Upper lobe of right lung (tissue), 1 donor: Measurements from ENCODE around the gene DCD. TPM values are rescaled to one million over a fixed set of nuclear protein-coding genes. Genes with fewer than 3 reads are reported as not detected.
"Not testable (repeated sequence)": the region's sequence is repeated elsewhere in the genome, so short reads cannot be mapped to it uniquely, and the experiment has no call there.

ENCODE experiments used
- ATAC-seq: fragments of 200-7000 bp; cut with Tn5 transposase; one replicate; pipeline ENCODE4 v1.9.1; 2020; ENCODE audit warnings: mild to moderate bottlenecking, moderate library complexity
- DNase-seq: peaks from one replicate; pipeline ENCODE4 v3.0.0-alpha.2; 2020
- H3K27ac ChIP-seq: fragments of 200-600 bp; one replicate; pipeline ENCODE4 v1.8.0; 2022
- H3K27me3 ChIP-seq: fragments of 200-600 bp; one replicate; pipeline ENCODE4 v1.8.0; 2022; ENCODE audit warnings: mild to moderate bottlenecking
- H3K36me3 ChIP-seq: fragments of 200-600 bp; one replicate; pipeline ENCODE4 v1.8.0; 2022
- H3K4me1 ChIP-seq: fragments of 200-600 bp; one replicate; pipeline ENCODE4 v1.8.0; 2022
- H3K4me3 ChIP-seq: fragments of 200-600 bp; one replicate; pipeline ENCODE4 v1.8.0; 2022; ENCODE audit warnings: mild to moderate bottlenecking
- H3K9me3 ChIP-seq: fragments of 200-600 bp; one replicate; pipeline ENCODE4 v1.8.0; 2022
- CTCF ChIP-seq: fragments of 200-600 bp; IDR thresholded peaks from one replicate; pipeline ENCODE4 v1.8.0; 2022; ENCODE audit warnings: antibody characterized with exemption
- intact Hi-C: fragments of 100-400 bp; cut with DNase I; formaldehyde crosslinking; loops from one replicate; pipeline ENCODE4 v1.11.0; 2022
- total RNA-seq: library from RNA; stranded (reverse); fragmentation: NEBNext Ultra II Directional; extraction: Animal tissue kit (Norgen Biotek cat#: 25700); gene quantifications from one replicate; pipeline ENCODE4 v1.2.1, GENCODE V29; 2021
- donor health status: DM: no; HTN: yes; CAD: no; lungs with severe emphysema.

The DCD gene
- total RNA-seq, 1 donor from 2014 or later, result not detected

DNA sequence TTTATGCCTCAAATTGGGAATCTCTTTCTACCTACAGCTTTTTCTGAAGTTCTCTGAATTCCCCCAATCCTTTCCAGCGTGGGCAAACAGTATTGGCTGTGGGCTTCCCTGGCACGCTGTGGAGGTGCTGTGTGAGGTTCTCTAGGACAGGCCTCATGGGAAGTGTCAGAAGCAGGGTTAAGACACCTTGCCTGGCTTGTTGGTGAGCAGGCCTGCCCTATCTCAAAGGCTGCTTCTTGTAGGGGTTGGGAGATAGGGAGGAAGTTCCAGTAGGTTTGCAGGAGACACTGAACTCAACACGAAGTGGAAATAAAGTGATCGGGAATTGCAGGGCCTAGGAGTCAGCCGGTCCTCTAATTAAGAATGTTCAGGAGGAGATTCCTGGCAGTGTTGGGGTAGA lies 30.0 kb upstream of the DCD start:
- Histone ChIP-seq H3K27me3 (peaks cover 9% of the 10 kb centered on the region), H3K4me1 (no peaks in the 10 kb centered on the region), H3K27ac (no peak overlapping the region), H3K9me3 (no peaks in the 10 kb centered on the region), H3K4me3 (no peak overlapping the region), H3K36me3 (no peaks in the 10 kb centered on the region)
- no peak for ATAC-seq
- no peak for TF ChIP-seq CTCF
- intact Hi-C loops, result no loop called here
- DNase-seq, result no peak

DNA sequence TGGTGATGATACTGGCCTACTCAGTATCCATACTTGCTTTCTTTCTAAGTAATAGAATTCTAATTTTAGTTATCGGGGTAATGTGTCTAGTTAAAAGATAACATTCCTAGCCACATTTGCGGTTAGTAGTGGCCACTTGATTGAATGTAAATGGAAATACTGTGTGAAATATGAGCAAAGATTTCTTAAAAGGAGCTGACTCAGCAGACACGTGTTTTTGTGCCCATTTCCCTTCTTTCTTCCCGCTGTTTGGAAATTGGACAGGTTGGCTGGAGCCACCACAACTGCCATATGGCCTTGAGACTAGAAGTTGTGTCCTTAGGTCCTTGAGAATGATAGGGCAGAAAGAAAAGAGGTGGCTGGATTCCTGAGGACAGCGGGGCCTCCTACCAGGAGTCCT lies 19.8 kb upstream of the DCD start:
- no peaks in the 10 kb centered on the region for H3K4me1 ChIP-seq
- H3K27ac ChIP-seq, result no peak overlapping the region
- DNase-seq (no peak), ATAC-seq (no peak)
- no peaks in the 10 kb centered on the region for H3K27me3 ChIP-seq
- H3K36me3 ChIP-seq, result no peaks in the 10 kb centered on the region
- TF ChIP-seq CTCF, result no peak
- no peaks in the 10 kb centered on the region for H3K9me3 ChIP-seq
- intact Hi-C loops, result no loop called here
- H3K4me3 ChIP-seq, result no peak overlapping the region

DNA sequence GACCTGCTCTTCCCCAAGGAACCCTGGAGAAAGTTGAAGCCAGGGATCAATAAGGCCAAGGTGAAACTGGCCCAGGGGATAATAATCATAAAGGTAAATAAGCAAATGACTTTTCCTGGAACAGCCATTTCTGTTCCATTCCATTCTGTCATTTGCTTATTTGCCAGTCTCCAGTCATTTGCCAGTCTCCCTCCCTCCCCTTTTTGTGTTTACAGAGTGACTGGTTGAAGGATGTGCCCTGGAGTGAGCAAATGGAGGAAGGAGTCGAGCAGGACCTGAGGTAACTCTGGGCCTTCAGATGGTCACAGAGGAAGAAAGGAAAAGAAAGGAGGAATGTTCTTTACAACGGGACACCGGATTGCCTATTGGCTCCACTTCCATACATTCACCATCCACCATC lies 17.8 kb upstream of the DCD start:
- H3K27ac ChIP-seq, result no peak overlapping the region
- intact Hi-C loops, result no loop called here
- no peak for ATAC-seq

DNA sequence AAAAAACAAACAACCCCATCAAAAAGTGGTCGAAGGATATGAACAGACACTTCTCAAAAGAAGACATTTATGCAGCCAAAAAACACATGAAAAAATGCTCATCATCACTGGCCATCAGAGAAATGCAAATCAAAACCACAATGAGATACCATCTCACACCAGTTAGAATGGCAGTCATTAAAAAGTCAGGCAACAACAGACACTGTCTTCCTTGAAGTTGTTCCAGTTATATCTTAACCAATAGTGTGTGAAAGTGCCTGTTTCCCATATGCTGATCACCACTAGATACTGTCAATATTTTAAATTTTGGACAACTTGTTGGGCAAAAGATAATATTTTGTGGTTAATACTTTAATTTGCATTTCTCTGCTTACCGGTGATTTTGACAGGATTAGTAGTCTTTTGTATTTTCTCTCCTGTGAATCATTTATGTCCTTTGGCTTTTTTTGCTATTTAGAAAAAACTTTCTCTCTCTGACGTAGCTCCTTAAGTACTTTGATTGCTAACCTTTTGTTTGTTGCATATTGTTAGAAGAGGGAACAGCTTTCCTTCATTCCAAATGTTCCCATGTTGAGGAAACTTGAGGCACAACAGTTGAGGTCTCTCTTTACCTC lies 17.0 kb upstream of the DCD start:
- H3K27me3 ChIP-seq, intact Hi-C loops, H3K27ac ChIP-seq, H3K4me3 ChIP-seq, ATAC-seq, H3K36me3 ChIP-seq, H3K4me1 ChIP-seq, H3K9me3 ChIP-seq, DNase-seq: not testable (repeated sequence)

More for the DNA sequence above, 17.8 kb upstream of the DCD start:
- H3K27me3 ChIP-seq, result no peaks in the 10 kb centered on the region
- no peak for DNase-seq
- no peaks in the 10 kb centered on the region for H3K9me3 ChIP-seq
- no peak for TF ChIP-seq CTCF
- H3K36me3 ChIP-seq, result no peaks in the 10 kb centered on the region
- no peak overlapping the region for H3K4me3 ChIP-seq
- H3K4me1 ChIP-seq, result no peaks in the 10 kb centered on the region

- no peak for TF ChIP-seq CTCF
- ATAC-seq (no peak), DNase-seq (no peak)
Measured at GRCh38 chr12:54663603-54664002, 15.4 kb upstream of the DCD start.

DNA sequence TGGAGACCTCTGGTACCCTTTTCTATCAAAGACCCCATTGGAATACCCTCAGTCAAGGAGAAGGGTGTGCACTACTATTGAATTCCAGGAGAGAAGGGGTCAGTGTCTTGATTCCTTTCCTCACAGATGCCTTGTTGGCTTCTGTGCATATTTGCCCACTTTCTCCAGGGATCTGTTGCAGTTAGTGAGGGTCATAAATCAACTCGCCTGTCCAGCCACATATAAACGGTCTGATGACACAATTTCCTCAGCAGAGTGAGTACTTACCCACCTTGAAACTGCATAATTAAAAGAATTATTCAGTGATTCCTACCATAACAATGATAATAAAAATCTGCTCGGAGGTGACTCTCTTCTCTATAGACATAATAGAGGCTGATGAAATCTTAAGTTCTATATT lies 13.9 kb upstream of the DCD start:
- Histone ChIP-seq H3K27me3 (peaks cover 5% of the 10 kb centered on the region), H3K4me1 (no peaks in the 10 kb centered on the region), H3K27ac (no peak overlapping the region), H3K9me3 (no peaks in the 10 kb centered on the region), H3K36me3 (no peaks in the 10 kb centered on the region), H3K4me3 (no peak overlapping the region)
- intact Hi-C loops, result no loop called here
- ATAC-seq, result no peak
- DNase-seq, result no peak
- TF ChIP-seq CTCF, result no peak

More at GRCh38 chr12:54663603-54664002, 15.4 kb upstream of the DCD start:
- Histone ChIP-seq H3K4me1 (no peaks in the 10 kb centered on the region), H3K27ac (no peak overlapping the region), H3K27me3 (peaks cover 5% of the 10 kb centered on the region), H3K36me3 (no peaks in the 10 kb centered on the region), H3K9me3 (no peaks in the 10 kb centered on the region), H3K4me3 (no peak overlapping the region)
- intact Hi-C loops, result no loop called here
